ENCODE measurements around the gene ATL2. TPM values are rescaled to one million over a fixed set of nuclear protein-coding genes. Genes with fewer than 3 reads are reported as not detected.
A peak's percentile ranks its signal among the peaks of the same experiment; 100 is the strongest.

ATL2 gene
- total RNA-seq, 1 experiment from 2014 or later: 66.7 TPM

GRCh38 chr2:38274286-38275276, 102.5 kb downstream of the ATL2 start:
- no peak overlapping the region for H3K14ac ChIP-seq (ENCODE audit: insufficient read depth, low read length)
- no peak overlapping the region for H3K9ac ChIP-seq (ENCODE audit: extremely low read depth, insufficient read length, low read length)
- H4K20me1 ChIP-seq (ENCODE audit: control insufficient read depth, insufficient read depth, insufficient read length): no peaks in the 10 kb centered on the region
- H3K79me2 ChIP-seq (ENCODE audit: insufficient read depth, low read length): no peaks in the 10 kb centered on the region
- H3K23me2 ChIP-seq (ENCODE audit: insufficient read length, low read depth, low read length, poor library complexity, severe bottlenecking): no peaks in the 10 kb centered on the region
- H2BK12ac ChIP-seq (ENCODE audit: insufficient read length, low read depth, low read length): no peak overlapping the region
- no CpG with 5 or more reads among the region's 7 CpGs for WGBS (ENCODE audit: extremely low coverage, insufficient read length, low lambda C conversion rate)
- H3K18ac ChIP-seq (ENCODE audit: insufficient read length, low read depth, low read length): no peak overlapping the region
- H3K4me1 ChIP-seq (ENCODE audit: insufficient read depth, low read length): peaks cover 6% of the 10 kb centered on the region; the same call in 1 of the 2 replicates
- H2BK120ac ChIP-seq (ENCODE audit: low read depth, low read length, poor library complexity, severe bottlenecking): no peak overlapping the region
- H3K27ac Mint-ChIP-seq: no peak overlapping the region; a peak in 1 of 7 replicates
- no peak overlapping the region for H4K5ac ChIP-seq (ENCODE audit: insufficient read length, low read depth, low read length)
- no peak overlapping the region for H3K4me3 Mint-ChIP-seq
- H3K79me1 ChIP-seq (ENCODE audit: insufficient read depth, low read depth, low read length, poor library complexity, severe bottlenecking): no peaks in the 10 kb centered on the region
- no peaks in the 10 kb centered on the region for H3K9me3 ChIP-seq (ENCODE audit: control insufficient read depth, low read depth, low read length)
- TF ChIP-seq CTCF (conservative IDR thresholded peaks at IDR 0.05): peak; percentile 72
- no peak overlapping the region for H3K4me2 ChIP-seq (ENCODE audit: insufficient read depth, insufficient read length, low read length)
- H3K56ac ChIP-seq (ENCODE audit: insufficient read length, low read depth, low read length): no peak overlapping the region
- no peak overlapping the region for H3K27ac ChIP-seq (ENCODE audit: insufficient read length, low read depth, low read length)
- no peak overlapping the region for H3T11ph ChIP-seq (ENCODE audit: low read length)
- H3K23ac ChIP-seq (ENCODE audit: insufficient read length, low read depth, low read length): no peak overlapping the region
- no peaks in the 10 kb centered on the region; the same call in 1 of the 2 replicates for H3K27me3 ChIP-seq (ENCODE audit: insufficient read depth, low read length)
- H4K91ac ChIP-seq (ENCODE audit: insufficient read length, low read depth, low read length): no peak overlapping the region
- no peaks in the 10 kb centered on the region; a peak in 2 of 5 replicates for H3K9me3 Mint-ChIP-seq
- H2AK5ac ChIP-seq (ENCODE audit: insufficient read length, low read length): no peak overlapping the region
- no peak for DNase-seq
- no peak overlapping the region for H3K4ac ChIP-seq (ENCODE audit: low read depth, low read length)
- H2BK15ac ChIP-seq (ENCODE audit: low read depth, low read length): no peak overlapping the region
- H3K27me3 Mint-ChIP-seq (ENCODE audit: low read depth): peaks cover 22% of the 10 kb centered on the region
- H3K4me1 Mint-ChIP-seq: peaks cover 50 to 54% of the 10 kb centered on the region in 2 experiments
- no peak overlapping the region for H2BK5ac ChIP-seq (ENCODE audit: insufficient read length, low read length)
- no peak overlapping the region for H2AFZ ChIP-seq (ENCODE audit: low read length)
- peaks cover 0 to 10% (median 0%) of the 10 kb centered on the region in 3 experiments; a peak in 2 of 7 replicates for H3K36me3 Mint-ChIP-seq (ENCODE audit: insufficient read depth in 1 of 3, low read depth in 3 of 3)
- H2BK20ac ChIP-seq (ENCODE audit: low read depth, low read length, poor library complexity, severe bottlenecking): no peak overlapping the region
- no peak overlapping the region for H4K8ac ChIP-seq (replicated peaks; ENCODE audit: insufficient read length, low read depth, low read length)

Data from H9 (cell line).